Measurements from ENCODE around the gene HTR6.

DNA sequence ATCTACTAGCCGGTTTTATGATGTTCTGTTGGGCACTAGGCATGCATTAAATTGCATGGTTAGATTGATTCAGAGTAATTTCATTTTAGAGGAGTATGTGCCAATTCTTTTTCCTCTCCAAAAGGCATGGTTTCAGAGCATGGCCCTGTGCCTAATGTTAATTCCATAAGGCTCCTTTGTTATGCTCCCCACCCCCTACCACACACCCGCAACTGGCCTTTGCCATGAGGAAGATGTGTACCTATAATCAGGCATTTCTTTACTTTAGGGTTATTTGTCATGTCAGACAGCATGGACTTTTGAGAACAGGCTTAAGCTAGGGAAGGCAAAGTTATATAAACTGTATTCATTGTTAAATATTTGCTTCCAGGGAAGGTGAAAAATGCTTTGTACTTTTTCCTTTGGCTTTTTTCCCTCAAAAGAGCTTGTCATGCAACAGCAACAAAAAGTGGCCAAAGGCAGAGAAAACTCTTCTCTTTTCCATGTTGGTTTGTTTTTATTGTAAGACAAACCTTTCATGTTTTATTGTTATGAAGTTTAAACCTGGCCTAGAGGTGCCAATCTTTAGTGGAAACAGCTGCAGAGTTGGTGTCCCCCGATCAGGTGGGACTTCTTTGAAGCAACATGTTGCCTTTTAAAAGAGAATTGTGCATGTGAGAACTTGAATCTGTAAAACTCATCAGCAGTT lies 44.8 kb upstream of the HTR6 start:
- TF ChIP-seq, protein P1, sequence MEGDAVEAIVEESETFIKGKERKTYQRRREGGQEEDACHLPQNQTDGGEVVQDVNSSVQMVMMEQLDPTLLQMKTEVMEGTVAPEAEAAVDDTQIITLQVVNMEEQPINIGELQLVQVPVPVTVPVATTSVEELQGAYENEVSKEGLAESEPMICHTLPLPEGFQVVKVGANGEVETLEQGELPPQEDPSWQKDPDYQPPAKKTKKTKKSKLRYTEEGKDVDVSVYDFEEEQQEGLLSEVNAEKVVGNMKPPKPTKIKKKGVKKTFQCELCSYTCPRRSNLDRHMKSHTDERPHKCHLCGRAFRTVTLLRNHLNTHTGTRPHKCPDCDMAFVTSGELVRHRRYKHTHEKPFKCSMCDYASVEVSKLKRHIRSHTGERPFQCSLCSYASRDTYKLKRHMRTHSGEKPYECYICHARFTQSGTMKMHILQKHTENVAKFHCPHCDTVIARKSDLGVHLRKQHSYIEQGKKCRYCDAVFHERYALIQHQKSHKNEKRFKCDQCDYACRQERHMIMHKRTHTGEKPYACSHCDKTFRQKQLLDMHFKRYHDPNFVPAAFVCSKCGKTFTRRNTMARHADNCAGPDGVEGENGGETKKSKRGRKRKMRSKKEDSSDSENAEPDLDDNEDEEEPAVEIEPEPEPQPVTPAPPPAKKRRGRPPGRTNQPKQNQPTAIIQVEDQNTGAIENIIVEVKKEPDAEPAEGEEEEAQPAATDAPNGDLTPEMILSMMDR (IDR thresholded peaks at IDR 0.05): no peak
- TF ChIP-seq POLR2A (IDR thresholded peaks at IDR 0.05): no peak
